HG03159 (cell line): ENCODE measurements around the gene SRGAP3.

Experiments used
- ATAC-seq: cut with Tn5 transposase; IDR thresholded peaks from one replicate; pipeline ENCODE4 v1.9.1; 2021; ENCODE audit warnings: mild to moderate bottlenecking, moderate library complexity; ENCODE audit not compliant: unreplicated experiment

Gene SRGAP3

DNA sequence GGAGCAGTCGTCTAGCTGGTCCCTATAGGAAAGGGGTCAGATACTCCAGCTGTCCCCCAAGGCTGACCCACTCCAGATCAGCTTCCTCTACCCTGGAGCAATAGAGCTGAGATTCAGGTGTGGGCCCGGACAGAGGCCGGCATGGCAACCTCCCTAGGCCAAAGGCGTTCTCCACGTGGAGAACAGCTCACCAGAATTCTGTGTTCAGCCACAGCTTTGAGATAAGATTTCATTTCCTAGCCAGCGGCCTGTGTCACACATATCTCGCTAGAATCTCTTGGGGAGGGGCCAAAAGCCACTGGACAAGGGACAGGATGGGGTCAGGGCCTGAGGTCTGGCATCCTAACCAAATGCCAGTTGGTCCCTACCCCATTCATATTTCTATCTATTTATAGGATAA, 20.1 kb downstream of the SRGAP3 start:
- ATAC-seq, result no peak

DNA sequence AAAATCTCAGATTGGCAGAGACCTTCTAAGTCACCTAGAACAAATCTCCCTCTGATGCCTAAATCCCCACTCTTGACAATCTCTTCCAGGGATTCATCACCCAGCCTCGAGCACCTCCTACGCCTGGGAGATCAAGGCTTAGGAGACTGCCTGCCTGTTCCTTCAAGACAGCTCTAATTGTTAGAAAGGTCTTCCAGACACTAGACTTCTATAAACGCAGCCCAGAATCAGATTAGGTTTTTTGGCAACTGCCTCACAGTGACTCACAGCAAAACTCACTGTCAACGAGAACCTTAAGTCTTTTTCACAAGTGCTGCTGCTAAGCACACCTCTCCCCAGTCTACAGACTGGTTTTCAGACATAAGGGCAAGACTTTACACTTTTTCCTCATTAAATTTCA, 23.1 kb downstream of the SRGAP3 start:
- ATAC-seq, result no peak

DNA sequence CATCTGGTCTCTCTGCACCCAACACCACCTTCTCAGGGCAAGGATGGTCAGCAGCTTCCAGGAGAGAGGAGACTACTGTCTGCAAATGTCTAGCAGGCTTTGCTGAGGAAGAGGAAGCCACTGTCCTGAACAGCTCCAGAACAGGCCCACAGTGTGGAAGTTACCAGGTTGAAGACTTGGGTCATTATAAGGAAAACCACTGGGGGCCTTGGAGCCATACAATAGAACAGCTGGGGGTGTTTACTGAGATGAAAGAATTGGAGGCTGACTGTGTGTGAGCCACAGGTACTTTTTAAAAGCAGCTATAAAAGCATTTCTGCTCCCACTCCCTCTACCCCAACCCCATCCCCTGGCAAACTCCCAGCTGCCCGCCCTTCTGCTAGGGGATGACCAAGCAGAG, 24.2 kb downstream of the SRGAP3 start:
- no peak for ATAC-seq

DNA sequence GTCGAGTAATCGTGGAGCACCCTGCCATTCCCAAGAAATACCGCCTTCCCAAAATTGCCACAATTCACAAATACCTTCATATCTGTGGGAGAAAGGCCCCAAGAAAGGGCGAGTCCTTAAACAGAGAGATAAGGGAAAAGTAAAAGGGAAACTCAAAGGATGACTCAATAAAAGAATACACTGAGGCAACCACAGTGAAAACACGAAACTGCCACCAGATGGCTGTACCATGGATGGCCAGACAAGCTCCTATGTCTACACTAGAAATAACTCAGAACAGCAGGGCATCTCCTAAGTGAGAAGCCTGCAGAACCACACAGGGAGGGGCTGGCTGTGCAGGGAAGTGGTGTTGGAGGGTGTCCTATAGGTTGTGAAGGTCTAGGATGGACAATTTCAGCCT, 25.0 kb downstream of the SRGAP3 start:
- peak; percentile 95 for ATAC-seq

- no peak for ATAC-seq
These were observed 25.8 kb downstream of the SRGAP3 start for GRCh38 chr3:9223672-9224071.

DNA sequence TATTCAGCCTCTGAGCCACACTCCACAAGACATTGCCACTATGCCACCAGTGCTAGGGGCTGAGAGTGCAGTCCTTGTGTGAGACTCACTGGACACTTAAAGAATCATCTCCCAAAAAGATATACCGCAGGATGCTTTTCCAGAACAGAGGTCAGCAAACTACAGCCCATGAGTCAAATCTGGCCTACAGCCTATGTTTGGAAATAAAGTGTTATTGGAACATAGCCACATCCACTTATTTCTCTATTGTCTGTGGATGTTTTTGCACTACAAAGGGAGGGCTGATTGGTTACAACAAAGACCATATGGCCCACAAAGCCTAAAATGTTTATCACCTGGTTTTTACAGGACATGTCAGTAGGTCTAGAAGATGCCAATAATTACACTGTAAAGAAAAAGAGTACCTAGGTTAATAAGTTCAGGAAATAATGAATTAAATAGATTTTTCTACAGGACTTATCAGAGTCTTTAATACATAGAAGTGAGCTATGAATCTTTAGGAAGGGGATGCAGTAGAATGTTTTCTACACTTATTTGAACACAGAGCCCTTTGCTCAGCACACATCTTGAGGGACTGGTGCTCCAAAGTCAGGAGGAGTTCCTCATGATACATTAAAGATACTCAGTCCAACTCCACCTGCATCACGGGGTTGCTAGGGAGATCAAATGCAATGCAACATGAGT, 26.3 kb downstream of the SRGAP3 start:
- no peak for ATAC-seq

DNA sequence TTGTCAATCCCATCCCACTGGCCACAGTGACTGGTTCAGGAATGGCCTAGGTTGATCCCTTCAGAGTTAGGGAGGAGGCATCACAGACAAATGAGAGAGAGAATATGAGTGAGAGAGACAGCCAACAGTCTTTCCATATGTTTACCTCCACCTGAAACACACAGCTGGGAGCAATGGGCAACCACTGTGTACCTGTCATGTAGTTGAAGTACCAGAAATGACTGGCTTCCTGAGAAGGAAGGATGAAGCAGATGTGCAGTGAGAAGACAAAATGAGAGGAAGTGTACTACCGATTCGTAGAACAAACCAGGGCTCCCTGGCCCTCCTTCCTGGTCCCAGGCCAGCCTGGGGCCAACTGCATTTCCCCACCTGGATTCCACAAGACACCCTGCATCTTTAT, 27.4 kb downstream of the SRGAP3 start:
- no peak for ATAC-seq

DNA sequence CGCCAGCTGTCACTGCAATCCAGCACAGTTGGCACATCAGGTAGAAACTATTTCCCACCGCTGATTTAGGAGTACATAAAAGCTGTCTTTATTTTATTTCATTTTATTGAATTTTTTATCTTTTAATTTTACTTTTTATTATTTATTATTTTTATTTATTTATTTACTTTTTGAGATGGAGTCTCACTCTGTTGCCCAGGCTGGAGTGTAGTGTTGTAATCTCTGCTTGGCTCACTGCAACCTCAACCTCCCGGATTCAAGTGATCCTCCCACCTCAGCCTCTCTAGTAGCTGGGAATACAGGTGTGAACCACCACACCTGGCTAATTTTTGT, 31.0 kb downstream of the SRGAP3 start:
- no peak for ATAC-seq

DNA sequence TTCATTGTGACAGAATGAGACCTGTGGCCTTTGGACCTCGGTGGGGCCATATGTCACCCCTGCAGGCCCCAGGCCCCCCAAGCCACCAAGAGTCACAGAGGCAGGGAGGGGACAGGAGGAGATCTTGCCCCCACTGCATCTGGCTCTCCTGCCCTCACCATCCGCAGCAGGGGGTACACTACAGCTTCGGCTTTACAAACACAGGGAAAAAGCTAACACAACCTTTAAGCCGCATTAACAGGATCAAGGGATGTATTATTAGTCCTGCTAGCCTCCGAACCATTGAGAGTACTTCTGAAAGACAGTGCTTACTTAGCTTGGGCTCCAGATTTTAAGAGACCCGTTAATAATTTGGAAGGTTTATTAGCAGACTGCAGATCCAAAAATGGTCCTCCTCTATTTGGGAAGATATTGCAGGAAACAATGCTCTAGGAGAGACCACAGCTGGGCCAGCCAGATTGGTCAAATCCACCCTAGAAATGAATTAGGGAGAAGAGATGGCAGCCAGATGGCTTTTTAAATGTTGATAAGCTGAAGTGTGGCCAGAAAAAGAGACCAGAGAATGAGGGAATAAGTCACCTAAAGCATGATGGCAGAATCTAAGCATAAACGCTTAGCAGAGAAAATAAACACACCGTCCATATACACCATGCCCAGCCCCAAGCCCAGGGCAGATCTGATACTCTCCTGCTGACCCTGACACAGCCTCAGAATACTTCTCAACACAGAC, 31.5 kb downstream of the SRGAP3 start:
- ATAC-seq, result no peak

- ATAC-seq, result no peak
These were observed 32.7 kb downstream of the SRGAP3 start for GRCh38 chr3:9216736-9217135.

GRCh38 chr3:9214599-9214998, 34.8 kb downstream of the SRGAP3 start:
- no peak for ATAC-seq

DNA sequence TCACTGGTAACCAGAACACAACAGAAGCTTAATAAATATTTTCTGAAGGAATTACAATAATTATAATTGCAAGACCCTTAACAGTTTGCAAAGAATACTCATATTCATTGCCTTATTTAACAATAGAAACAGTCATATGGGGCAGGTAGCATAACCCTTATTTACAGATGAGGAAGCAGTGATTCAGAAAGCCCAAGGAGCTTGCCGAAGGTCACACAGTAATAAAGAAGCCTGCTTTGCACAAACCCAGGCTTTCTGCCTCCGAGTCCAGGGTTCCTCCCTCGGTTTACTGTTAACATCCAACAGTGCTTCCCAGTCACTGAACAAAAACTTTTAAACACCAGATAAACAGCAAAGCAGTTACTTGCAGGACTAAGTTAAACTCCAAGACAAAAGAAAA, 35.3 kb downstream of the SRGAP3 start:
- no peak for ATAC-seq

GRCh38 chr3:9213019-9213634, 36.3 kb downstream of the SRGAP3 start:
- no peak for ATAC-seq

DNA sequence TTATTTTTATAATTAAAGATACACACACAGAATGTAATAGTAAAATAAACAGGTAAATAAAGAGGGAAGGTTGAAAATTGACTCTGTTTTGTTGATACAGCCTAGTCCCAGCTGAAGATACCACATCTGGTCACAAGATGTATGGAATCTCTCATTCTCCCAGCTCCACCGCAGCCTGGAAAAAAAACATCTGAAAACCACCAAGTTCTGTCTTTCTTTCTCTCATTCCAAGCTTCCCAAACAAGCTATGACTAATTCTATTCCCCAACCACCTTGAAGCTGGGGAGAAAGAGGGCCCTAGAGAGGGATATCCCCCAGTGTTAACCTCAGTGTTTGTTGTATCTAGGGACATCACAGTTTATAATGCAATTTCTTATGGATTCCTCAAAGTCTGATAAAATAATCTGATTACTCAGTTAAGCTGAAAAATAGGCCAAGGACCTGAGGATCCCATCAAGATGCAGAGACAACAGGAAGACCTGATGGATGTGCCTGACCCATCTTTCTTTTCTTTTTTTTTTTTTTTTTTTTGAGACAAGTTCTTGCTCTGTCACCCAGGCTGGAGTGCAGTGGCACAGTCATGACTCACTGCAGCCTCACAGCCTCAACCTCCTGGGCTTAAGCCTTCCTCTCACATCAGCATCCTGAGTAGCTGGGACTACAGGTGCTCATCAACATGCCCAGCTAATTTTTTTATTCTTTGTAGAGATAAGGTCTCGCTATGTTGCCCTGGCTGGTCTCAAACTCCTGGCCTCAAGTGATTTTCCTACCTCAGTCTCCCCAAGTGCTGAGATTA, 38.1 kb downstream of the SRGAP3 start:
- no peak for ATAC-seq

DNA sequence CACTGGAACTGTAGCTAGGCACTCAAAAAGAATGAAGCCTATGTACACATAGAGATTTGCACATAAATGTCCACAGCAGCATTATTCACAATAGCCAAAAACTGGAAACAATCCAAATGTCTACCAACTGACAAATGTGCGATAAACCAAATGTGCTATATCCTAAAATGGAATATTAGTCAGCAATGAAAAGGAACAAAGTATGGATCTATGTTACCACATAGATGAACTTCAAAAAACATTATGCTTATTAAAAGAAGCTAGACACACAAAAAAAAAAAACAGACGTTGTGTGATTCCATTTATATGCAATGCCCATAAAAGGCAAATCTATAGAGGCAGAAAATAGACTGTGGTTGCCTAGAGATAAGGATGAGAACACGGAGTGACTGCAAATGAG, 39.7 kb downstream of the SRGAP3 start:
- ATAC-seq, result no peak

GRCh38 chr3:9208605-9209152, 40.8 kb downstream of the SRGAP3 start:
- ATAC-seq, result no peak

DNA sequence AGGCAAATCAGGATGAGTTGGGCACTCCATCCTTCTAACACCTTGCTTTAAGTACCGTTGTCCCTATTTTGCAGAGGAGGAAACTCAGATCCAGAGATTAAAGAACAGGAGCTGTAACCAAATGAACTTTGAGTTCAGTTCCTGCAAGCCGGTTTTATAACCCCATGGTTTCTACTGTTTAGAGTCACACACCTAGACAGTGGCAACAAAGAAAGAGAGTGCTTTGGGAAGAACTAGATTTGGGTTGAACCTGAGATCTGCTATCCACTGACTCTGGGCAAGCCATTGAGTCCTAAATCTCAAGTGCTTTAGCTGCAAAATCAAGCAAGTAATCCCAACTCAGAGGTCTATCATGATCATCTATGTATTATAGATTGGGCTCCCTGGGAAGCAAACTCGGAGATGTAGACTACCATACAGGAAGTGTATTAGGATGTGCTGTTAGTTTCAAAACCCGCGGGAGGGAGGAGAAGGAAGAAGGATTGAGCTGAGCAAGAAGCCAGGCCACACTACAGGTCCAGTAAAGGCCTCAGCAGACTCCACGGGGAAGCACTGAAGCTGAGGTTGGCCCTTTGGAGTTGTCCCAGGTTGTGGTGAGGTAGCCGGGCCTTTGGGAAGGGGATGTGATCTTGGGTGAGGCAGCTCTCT, 42.2 kb downstream of the SRGAP3 start:
- no peak for ATAC-seq

GRCh38 chr3:9206287-9206686, 43.2 kb downstream of the SRGAP3 start:
- peak; percentile 28 for ATAC-seq

- ATAC-seq, result peak; percentile 76
These were observed 43.9 kb downstream of the SRGAP3 start for GRCh38 chr3:9205345-9206143.
